ENCODE data around the gene LZTR1. TPM values are rescaled to one million over a fixed set of nuclear protein-coding genes. Genes with fewer than 3 reads are reported as not detected.

LZTR1 gene
- total and polyA plus RNA-seq, 3 donors from 2014 or later = 32.4 to 61.6 (median 61.5) TPM

- Histone ChIP-seq H3K4me1 (peaks cover 22% of the 10 kb centered on the region), H3K27me3 (no peaks in the 10 kb centered on the region), H3K36me3 (ENCODE audit: low read depth, missing control alignments) (no peaks in the 10 kb centered on the region), H3K9me3 (no peaks in the 10 kb centered on the region), H3K27ac (peak overlapping the region in 1 of 2 donors; percentile 50), H3K4me3 (no peak overlapping the region)
- intact Hi-C loops (cut with DNase I; ENCODE audit: low total_unique reads) = no loop called here
- TF ChIP-seq POLR2A (IDR thresholded peaks at IDR 0.05) = no peak
- TF ChIP-seq, protein P1, sequence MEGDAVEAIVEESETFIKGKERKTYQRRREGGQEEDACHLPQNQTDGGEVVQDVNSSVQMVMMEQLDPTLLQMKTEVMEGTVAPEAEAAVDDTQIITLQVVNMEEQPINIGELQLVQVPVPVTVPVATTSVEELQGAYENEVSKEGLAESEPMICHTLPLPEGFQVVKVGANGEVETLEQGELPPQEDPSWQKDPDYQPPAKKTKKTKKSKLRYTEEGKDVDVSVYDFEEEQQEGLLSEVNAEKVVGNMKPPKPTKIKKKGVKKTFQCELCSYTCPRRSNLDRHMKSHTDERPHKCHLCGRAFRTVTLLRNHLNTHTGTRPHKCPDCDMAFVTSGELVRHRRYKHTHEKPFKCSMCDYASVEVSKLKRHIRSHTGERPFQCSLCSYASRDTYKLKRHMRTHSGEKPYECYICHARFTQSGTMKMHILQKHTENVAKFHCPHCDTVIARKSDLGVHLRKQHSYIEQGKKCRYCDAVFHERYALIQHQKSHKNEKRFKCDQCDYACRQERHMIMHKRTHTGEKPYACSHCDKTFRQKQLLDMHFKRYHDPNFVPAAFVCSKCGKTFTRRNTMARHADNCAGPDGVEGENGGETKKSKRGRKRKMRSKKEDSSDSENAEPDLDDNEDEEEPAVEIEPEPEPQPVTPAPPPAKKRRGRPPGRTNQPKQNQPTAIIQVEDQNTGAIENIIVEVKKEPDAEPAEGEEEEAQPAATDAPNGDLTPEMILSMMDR (IDR thresholded peaks at IDR 0.05) = no peak
- DNase-seq = no peak
- WGBS, 2 donors = 91 to 96% methylated on average over 10 to 16 of the region's 16 CpGs
These were observed 6.7 kb downstream of the LZTR1 start for GRCh38 chr22:20988573-20989322.

GRCh38 chr22:20989323-20990138 is 7.4 kb downstream of the LZTR1 start:
- peak; percentile 41 for DNase-seq
- intact Hi-C loops (cut with DNase I; ENCODE audit: low total_unique reads) = no loop called here
- H3K4me3 ChIP-seq = no peak overlapping the region
- H3K36me3 ChIP-seq (ENCODE audit: low read depth, missing control alignments) = no peaks in the 10 kb centered on the region
- TF ChIP-seq, protein P1 (IDR thresholded peaks at IDR 0.05) = no peak
- TF ChIP-seq POLR2A (IDR thresholded peaks at IDR 0.05) = no peak
- WGBS, 2 donors = 53 to 69% methylated on average over 14 to 17 of the region's 17 CpGs
- no peaks in the 10 kb centered on the region for H3K27me3 ChIP-seq
- no peaks in the 10 kb centered on the region for H3K9me3 ChIP-seq
- H3K27ac ChIP-seq = peak overlapping the region; percentile 50 to 63
- peaks cover 22% of the 10 kb centered on the region for H3K4me1 ChIP-seq

- Histone ChIP-seq H3K27ac (peak overlapping the region; percentile 50 to 63), H3K36me3 (ENCODE audit: low read depth, missing control alignments) (no peaks in the 10 kb centered on the region), H3K27me3 (no peaks in the 10 kb centered on the region), H3K9me3 (no peaks in the 10 kb centered on the region), H3K4me1 (peaks cover 22% of the 10 kb centered on the region), H3K4me3 (no peak overlapping the region)
- intact Hi-C loops (cut with DNase I; ENCODE audit: low total_unique reads) = no loop called here
- peak; percentile 74 for DNase-seq
- no peak for TF ChIP-seq POLR2A (IDR thresholded peaks at IDR 0.05)
- TF ChIP-seq, protein P1 (IDR thresholded peaks at IDR 0.05) = no peak
- WGBS, 2 donors = 44 to 53% methylated on average over 20 to 21 of the region's 21 CpGs
These were observed 8.4 kb downstream of the LZTR1 start for GRCh38 chr22:20990184-20991180.

DNA sequence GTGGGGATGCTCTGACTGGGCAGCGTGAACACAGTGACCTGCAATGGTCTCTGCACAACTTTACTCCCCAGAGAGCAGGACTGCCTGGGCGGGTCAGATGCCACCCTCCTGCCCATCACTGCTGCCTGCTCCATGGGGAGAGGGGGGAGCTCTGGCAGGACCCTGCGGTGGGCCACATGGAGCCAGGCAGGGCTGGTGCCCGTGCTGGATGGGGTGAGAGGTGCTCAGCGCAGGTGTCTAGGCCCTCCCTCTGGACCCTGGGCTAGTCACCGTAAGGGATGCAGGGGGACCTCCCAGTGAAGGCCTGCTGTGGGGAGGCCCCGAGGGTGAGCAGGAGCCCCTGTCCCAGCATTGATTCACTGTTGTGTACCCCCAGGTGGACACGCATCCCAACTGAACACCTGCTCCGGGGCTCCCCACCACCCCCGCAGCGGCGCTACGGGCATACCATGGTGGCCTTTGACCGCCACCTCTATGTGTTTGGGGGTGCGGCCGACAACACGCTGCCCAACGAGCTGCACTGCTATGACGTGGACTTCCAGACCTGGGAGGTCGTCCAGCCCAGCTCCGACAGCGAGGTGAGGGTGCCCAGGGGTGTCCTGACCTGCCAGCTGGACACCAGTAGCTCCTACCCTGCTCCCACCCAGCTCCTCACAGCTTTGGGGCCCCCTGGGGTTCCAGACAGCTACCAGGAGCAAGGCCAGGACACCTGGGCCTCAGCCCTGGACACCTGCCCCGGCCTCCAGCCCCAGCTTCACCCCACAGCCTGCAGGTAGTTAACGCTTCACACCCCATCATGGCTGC is 9.4 kb downstream of the LZTR1 start:
- TF ChIP-seq, protein P1 (IDR thresholded peaks at IDR 0.05) = no peak
- no peak for TF ChIP-seq POLR2A (IDR thresholded peaks at IDR 0.05)
- no peaks in the 10 kb centered on the region for H3K27me3 ChIP-seq
- no peaks in the 10 kb centered on the region for H3K36me3 ChIP-seq (ENCODE audit: low read depth, missing control alignments)
- peaks cover 22% of the 10 kb centered on the region for H3K4me1 ChIP-seq
- intact Hi-C loops (cut with DNase I; ENCODE audit: low total_unique reads) = no loop called here
- H3K9me3 ChIP-seq = no peaks in the 10 kb centered on the region
- WGBS, 2 donors = 70 to 90% methylated on average over 2 to 24 of the region's 24 CpGs
- no peak for DNase-seq
- H3K27ac ChIP-seq = peak overlapping the region in 1 of 2 donors; percentile 63
- H3K4me3 ChIP-seq = no peak overlapping the region

All from testis (tissue), 3 donors.